GM18499 (cell line): ENCODE results near the gene ATP6V0E1.

Source experiments
- ATAC-seq: cut with Tn5 transposase; IDR thresholded peaks from one replicate; pipeline ENCODE4 v1.9.1; 2021; ENCODE audit warnings: moderate number of reproducible peaks; ENCODE audit not compliant: insufficient read depth, unreplicated experiment

ATP6V0E1 gene

DNA sequence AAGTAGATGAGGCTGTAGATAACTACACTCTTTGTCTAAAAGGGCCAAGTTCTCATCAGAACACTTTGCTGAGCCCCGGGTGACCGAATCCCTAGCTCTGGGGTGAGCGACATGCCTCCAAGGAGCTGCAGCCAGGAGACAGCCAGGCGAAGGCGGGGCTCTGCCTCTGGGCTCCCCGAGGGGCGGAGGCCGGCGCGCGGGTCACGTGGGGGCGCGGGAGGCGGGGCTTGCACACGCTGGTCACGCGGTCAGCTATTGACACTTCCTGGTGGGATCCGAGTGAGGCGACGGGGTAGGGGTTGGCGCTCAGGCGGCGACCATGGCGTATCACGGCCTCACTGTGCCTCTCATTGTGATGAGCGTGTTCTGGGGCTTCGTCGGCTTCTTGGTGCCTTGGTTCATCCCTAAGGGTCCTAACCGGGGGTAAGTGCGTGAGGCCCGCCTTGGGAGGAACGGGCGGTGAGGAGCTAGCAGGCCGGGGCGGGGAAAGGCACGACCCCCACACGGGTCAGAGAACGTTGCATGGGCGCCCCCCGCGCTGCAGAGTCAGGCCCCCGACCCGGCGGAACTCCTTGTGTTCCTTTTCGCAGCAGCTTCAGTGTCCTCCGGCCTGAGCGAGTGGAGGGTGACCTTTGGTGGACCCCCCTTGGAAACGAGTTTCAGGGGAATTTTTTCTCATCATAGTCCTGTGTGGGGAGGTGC is at the start of gene ATP6V0E1:
ATP6V0E1 (plus strand) TSS at position 230 of the 702 bp plus-strand sequence; CDS start at position 320, 90 bp downstream.
- ATAC-seq = peak; percentile 15

DNA sequence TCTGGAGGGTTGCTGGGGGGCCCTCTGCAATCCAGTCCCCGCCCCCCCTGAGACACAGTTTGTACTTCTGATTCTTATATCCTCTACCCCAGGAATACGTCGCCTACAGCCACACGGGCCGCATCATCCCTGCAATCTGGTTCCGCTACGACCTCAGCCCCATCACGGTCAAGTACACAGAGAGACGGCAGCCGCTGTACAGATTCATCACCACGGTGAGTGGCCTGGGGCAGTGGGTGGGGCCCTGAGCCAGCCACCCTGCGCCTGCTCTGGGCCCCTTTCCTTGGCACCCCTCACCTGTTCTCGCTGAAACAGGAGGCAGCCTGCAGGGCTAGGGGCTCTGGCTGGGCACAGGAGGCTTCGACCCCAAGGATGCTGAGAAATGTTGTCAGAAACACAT is 48.5 kb upstream of the ATP6V0E1 start:
- no peak for ATAC-seq

DNA sequence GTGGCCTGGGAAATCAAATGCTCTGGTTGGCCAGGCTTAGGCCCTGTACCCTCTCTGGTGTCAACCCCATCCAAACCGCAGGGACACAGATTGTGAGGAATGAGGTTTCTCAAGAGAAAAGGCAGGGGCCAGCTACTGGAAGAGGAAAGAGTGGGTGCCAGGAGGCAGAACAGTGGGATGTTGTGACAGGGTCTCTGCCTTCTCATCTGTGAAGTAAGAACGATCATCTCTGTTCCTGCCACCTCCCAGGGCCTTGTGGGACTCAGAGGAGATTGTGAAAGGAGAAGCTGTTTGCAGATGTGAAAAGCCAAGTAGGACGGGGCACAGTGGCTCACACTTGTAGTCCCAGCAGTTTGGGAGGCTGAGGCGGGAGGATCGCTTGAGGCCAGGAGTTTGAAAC is 47.2 kb upstream of the ATP6V0E1 start:
- ATAC-seq = no peak

DNA sequence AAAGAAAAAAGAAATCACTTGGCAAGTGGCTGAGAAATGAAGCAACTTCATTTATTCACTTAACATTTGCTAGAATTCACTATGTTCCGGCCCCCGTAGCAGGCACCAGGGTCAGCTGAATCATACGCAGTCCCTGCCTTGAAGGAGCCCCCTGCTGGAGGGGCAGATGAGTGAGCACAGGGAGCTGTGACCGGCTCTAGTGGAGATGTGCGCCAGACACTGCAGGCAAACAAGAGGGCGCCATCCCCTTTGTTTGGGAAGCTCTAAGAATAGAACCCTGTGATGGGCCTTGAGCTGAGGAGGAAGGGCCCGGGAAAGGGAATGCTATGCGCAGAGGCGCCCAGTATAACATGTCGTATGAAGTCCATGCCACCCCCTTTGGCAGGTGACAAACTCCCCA is 44.5 kb upstream of the ATP6V0E1 start:
- ATAC-seq = no peak

DNA sequence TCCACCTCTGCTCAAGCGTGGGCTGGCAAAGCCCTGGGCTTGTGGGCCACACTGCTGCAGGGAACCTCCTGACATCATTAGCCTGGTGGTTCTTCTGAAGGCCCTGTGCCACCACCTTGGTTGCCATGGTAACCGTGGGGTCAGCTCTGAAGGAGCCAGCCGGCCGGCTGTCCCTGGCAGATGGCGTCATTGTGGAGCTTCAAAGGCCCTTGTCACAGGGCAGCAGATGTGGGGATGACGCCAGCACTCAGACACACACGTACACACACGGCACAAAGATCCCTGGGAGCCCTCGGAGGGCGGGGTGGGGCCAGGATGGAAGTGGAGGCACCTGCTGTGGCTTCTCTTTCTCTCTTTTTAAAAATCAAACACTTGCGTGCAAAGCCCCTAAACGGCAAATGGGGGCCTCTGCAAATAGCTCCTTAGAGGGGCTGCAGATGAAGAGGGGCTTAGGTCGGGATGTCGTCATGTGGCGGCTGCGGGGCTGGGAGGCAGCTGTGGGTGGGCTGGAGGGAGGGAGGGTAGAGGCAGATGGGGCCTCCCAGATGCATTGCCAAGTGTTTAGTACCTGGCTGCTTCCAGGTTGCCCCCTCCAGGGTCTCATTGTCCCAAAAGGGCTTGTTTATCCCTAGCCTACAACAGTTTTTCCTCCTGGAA is 43.8 kb upstream of the ATP6V0E1 start:
- no peak for ATAC-seq

DNA sequence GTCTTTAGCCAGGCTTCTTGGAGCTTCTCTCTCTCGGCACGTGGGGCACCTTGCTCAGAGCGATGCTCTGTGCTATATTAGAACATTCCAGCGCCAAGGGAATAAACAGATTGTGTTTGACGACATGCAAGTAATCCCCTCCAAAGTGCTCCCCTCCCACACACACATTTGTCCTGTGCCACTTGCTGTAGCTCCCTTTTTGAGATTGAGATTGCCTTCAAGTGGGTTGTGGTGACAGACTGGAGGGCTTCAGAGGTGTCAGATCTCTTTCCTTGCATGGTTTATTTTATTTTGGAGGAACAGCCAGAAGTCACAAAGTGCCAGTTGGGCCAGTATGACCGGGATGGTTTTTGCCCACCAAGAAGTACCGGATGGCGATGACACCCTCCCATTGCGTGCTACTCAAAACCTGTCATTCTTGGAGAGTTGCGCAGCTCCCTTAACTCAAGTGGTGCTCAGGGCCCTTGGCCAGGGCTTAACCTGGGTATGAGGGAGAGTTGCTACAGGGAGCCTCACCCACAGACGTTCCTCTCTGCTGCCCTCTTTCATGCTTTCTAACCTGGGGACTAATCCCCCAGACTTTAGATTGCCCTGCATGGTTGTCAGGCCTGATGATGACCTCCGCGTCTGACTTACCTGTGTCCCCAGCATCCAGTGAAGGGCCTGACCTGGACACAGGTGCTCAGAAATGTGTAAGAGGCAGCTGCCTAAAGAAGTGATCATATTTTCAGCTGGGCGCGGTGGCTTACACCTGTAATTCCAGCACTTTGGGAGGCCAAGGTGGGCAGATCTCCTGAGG is 43.1 kb upstream of the ATP6V0E1 start:
- ATAC-seq = no peak

DNA sequence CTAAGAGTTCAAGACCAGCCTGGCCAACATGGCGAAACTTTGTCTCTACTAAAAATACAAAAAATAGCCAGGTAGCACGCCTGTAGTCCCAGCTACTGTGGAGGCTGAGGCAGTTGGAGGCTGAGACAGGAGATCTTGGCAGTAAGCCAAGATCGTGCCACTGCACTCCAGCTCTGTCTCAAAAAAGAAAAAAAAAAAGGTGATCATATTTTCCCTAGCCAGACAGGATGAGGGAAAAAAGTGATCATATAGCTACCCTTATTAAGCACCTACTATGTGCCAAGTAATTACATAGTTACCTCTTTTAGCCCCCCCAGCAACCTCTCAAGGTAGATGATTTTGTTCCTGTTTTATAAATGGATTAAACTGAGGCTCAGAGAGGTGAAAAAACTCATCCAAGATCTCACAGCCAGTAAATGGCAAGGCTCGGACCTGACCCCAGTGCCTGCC is 42.5 kb upstream of the ATP6V0E1 start:
- no peak for ATAC-seq

DNA sequence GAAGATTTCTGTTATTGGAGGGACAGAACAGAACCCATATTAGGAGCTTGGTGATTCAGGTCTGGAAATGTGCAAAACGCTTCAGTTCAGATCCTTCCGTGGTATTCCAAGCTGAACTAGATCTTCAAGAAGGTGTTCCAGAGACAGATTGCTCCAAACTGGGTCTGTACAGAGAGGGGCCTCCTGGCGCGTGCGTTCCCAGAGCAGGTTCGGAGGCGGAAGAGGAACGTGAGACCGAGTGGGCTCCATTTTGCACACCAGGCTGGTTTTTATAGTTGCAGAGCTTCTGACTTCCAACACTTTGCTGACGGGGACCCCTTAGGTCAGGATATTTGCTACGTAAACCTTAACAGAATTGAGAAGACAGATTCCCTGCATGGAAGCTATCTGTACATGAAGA is 41.0 kb upstream of the ATP6V0E1 start:
- no peak for ATAC-seq

DNA sequence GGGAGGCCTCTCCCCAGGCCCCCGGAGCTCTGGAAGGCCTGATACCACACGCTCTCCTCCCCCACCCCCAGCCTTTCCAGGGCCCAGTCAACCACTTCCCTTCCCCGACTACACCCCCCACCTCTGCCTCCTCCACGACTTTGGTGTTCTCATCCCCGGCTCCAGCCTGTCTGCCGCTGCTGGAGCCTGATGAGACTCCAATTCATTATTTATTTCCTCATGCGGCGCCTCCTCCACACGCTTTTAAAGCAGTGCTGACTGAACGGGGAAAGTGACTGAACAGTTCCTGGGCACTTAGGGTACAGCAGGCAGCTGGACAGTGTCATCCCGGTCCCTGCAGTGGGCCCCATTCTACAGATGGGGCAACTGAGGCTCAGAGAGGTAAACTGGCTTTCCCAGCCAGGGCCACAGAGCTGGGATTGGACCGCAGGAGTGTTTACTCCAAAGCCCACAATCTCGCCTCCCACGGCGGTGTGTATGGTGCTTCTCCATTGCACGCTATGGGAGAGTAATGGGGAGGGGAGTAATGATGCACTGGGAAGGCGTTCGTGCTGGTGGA is 40.2 kb upstream of the ATP6V0E1 start:
- no peak for ATAC-seq

DNA sequence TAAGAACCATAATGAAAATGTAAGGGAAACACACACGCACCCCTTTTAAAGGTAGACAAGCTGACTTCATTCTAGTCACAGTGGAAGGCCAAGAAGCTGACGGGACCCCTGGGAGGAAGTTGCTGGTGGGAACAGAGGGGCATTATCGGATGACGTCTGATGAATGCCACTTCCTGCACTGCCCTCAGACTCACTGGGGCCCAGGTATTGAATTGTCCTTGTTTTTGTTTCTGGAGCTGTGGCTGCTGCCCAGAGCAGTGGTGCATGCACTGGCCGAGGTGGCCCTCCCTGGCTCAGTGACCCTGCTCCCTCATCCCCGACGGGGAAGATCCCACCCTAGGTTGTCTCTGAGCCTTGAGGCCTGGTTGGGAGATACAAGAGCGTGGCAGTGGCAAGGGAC is 39.7 kb upstream of the ATP6V0E1 start:
- ATAC-seq = no peak

DNA sequence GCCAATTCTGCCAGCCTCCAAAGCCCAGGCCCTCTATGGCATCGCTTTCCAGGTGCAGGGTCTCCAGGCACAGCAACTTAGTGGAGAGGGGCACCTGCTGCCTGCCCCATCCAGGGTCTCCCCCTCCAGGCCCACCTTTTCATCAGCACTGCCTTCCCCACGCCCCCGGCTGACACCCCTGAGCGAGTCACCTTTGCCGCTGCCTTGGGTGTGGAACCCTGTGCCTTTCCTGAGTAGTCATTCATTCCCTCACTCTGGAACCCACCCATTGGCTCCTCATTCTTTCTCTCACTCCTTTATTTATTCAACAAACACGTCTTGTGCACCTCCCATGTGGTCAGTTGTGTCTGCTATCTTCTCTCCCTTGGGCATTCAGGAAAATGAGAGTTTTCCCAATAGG is 38.8 kb upstream of the ATP6V0E1 start:
- no peak for ATAC-seq

DNA sequence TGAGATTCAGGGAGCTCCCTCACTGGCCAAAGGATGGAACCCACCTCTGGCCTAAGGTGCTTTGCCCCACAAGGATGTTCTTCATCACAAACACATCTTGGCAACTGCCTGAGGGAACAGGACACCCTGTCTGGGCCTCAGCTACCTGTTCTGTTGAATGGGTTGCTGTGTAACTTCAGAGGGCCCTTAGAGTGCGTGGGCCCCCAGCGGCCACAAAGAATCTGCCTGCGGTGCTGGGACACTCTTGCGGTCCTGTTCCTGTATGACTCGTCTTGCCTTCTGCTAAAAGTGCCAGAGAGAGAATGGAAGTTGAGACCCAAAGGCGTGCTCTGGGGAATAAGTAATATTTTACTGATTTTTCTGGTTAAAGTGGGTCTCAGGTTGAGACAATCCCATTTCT is 38.4 kb upstream of the ATP6V0E1 start:
- no peak for ATAC-seq

DNA sequence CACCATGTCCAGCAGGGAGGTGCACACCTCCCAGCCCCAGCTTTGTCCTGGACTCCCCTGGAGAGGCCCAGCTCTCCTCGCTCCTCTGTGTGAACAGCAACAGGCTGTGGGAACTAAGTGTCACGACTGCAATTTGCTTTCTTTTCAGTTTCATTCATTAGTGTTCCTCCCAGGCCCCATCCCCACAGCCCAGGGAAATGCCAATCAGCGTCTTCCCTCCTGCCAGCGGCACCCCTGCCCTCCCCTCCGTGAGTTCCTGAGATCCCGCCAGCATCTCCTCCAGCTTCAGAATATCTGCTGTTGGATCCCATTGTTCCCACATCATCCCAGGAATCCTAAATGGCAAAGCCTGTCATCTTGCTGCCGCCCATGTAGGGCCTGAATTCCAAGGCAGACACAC is 37.4 kb upstream of the ATP6V0E1 start:
- no peak for ATAC-seq

DNA sequence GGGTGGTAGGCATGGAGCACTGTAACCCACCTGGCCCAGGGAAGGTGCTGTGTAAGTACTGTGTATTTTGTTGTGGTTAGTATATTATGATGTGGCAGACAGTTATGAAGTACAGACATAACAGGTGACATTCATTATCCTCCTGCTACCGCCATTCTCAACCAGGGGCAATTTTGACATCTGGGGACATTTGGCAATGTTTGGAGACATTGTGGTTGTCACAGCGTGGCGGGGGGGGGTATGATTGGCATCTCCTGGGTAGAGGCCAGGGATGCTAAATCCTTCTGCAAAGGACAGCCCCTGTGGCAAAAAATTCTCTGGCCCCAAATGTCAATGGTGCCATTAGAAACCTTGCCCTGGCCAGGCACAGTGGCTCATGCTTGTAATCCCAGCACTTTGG is 34.1 kb upstream of the ATP6V0E1 start:
- no peak for ATAC-seq

DNA sequence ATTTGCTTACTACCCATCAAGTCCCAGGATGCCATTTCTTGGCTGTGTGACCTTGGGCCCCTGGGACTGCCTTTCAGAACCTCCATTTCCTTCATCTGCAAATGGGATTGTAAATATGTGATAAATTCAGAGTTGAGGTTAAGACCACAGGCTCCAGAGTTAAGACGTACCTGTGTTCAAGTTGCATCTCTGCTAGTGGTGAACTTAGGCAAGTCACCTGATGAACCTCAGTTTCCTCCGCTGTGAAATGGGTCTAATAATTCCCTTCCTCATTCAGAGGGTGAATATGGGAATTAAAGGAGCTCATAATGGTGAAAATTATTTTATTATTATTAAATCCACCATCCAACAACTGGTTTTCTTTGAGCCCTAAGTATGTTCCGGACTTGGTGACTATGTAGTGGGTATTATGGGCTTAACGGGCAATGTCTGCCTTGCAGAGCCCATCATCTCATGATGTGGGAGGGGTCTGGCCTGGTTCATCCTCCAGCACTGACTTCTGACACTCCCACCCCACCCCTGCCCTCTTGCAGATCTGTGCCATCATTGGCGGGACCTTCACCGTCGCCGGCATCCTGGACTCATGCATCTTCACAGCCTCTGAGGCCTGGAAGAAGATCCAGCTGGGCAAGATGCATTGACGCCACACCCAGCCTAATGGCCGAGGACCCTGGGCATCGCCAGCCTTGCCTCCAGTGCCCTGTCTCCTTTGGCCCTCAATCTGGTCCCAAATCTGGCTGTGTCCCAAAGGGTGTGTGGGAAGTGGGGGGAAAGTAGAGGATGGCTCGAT is 33.2 kb upstream of the ATP6V0E1 start:
- ATAC-seq = no peak

DNA sequence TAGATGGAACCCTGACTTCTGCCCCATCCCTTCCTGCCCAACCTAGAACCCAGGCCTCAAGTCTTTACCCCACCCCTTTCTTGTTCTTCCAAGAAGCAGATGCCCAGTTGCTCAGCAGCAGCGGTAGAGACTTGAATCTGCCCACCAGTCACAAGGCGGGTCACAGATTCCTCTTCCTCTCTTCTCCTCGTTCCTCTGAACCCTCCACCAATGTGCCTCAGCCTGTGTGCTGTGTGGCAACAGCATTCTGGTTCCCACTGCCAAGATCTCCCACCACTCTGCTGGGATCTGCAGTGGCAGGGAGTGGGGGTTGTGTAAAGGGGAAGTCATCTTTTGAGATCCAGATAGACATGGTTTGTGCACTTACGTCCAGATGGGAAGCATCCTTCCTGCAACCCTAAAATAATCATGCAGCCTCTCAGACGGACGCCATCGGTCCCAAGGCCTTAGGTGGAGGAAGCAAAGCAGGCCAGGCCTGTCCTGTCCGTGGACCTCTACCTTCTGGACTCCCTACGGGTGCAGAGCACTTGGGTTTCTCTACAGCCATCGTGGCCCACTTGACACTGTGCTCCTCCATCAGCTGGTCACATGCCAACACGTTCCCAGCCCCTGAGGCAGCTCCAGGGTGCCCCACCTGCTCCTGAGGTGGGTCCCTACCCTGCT is 32.1 kb upstream of the ATP6V0E1 start:
- ATAC-seq = no peak

DNA sequence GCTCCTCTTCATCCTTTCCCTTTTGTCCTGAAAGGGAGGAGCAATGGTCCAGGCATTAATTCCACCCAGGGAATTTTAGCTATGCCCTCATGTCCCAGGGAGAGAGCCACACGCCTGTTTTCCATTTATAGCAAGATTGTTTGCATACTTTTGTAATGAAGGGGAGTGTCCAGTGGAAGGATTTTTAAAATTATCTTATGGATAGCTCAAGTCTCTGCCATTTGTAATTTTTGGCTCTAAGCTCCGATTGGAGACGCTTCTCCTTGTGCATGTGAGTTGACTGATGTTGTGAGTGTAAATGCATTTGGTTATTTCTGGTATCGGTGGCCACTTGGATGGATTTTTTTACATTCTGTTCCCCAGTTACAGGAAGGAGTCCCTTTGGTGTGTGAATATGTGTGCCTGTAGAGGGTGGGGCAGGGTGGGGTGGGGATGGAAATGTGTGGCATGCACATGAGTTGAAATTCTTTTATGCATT is 31.5 kb upstream of the ATP6V0E1 start:
- ATAC-seq = no peak

DNA sequence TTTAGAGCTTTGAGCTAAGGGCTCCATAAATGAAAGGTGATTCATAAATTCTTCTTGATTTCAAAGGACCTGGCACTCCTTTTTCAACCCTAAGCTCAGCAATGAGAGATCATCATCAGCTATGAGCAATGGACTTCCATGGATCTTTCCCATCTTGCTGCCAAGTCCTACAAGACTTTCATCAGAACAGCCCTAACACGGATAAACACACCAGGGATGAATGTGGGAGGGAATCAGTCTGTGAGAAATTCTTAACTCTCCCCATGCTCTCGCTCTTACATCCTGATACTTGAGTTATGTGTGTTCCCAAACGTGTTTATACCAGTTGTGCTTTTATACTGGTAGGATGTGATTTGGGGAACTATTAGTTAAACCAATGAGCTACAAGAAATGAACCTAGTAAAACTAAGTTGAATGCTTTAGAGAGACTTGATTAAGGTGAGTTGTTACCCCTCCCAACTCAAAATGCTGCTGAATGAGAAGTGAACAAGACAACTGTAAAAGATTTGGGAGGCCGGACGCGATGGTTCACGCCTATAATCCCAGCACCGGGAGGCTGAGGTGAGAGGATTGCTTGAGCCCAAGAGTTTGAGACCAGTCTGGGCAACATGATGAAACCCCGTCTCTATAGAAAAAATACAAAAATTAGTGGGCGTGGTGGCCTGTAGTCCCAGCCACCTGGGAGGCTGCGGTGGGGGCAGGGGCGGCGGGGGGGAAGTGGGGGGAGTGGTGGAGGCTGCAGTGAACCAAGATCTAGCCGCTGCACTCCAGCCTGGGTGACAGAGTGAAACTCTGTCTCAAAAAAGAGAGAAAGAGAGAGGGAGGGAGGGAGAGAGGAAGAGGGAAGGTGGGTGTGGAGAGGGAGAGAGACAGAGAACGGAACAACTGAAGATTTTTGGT is 29.5 kb upstream of the ATP6V0E1 start:
- no peak for ATAC-seq

DNA sequence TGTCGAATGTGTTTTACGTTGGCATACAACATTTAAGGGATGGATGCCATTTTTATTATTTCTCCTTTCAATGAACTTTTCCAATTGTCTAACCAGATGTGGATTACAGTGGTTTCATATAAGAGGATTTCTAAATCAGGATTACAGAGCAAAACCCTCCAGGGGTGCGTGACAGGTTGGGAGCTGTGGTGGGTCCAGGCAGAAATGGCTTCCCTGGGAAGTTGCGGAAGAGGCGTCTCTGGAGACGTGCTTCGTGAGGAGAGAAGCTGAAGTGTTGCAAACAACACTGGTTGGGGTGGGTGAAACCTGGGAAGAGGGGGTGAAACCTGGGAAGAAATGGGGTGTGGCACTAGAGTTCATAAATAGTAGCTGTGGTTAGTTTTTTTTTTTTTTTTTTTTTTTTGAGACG is 28.8 kb upstream of the ATP6V0E1 start:
- ATAC-seq = no peak
